Thyroid gland (tissue), 4 donors: ENCODE data around the gene FOXE3. TPM values are rescaled to one million over a fixed set of nuclear protein-coding genes. Genes with fewer than 3 reads are reported as not detected.

Experiments
- DNase-seq, 2 donors: peaks; one replicate each; pipeline ENCODE4 v3.0.0-alpha.2; 2019
- H3K27ac ChIP-seq, 3 donors: fragments of 200-600 bp; sonication (generic); 1 replicate in 2 of 3; 2 replicates in 1 of 3; pipeline ENCODE4 v1.5.1; 2016 to 2019; ENCODE audit warnings: mild to moderate bottlenecking in 1 of 3, moderate library complexity in 1 of 3
- H3K27me3 ChIP-seq: fragments of 200-600 bp; sonication (generic); one replicate; pipeline ENCODE4 v1.5.1; 2019
- H3K36me3 ChIP-seq, 2 donors: fragments of 200-600 bp; sonication (generic); one replicate each; pipeline ENCODE4 v1.5.1; 2016 to 2019
- H3K4me1 ChIP-seq, 2 donors: fragments of 200-600 bp; sonication (generic); one replicate each; pipeline ENCODE4 v1.5.1; 2017 to 2019
- H3K4me3 ChIP-seq, 3 donors: fragments of 200-600 bp; sonication (generic); replicated peaks in 1 of 3; 1 replicate in 2 of 3; 2 replicates in 1 of 3; pipeline ENCODE4 v1.5.1; 2016; ENCODE audit warnings: mild to moderate bottlenecking in 1 of 3
- H3K9me3 ChIP-seq: fragments of 200-600 bp; sonication (generic); one replicate; pipeline ENCODE4 v1.5.1; 2017
- CTCF ChIP-seq, 6 experiments: fragments of 200-600 bp in 3 of 6; fragments of 450-650 bp in 3 of 6; sonication (generic) in 3 of 6; IDR thresholded peaks; one replicate each; pipeline ENCODE4 v1.5.1; 2016 to 2019; ENCODE audit warnings: antibody characterized with exemption in 6 of 6, mild to moderate bottlenecking in 2 of 6, inconsistent platforms in 1 of 6, moderate library complexity in 1 of 6
- POLR2A ChIP-seq, 2 donors: fragments of 450-650 bp; IDR thresholded peaks; one replicate each; pipeline ENCODE4 v1.6.1; 2017; ENCODE audit warnings: antibody characterized with exemption in 2 of 2, mild to moderate bottlenecking in 2 of 2, moderate library complexity in 1 of 2
- WGBS, 2 donors: methylation state at CpG; one replicate each; pipeline ENCODE4 v1.1.5; 2017; 5-methylcytosine and 5-hydroxymethylcytosine counted together
- intact Hi-C: fragments of 100-400 bp; cut with DNase I; formaldehyde crosslinking; loops from one replicate; pipeline ENCODE4 v1.15.1; 2023
- total RNA-seq, 4 donors: library from RNA; depleted of rRNA; stranded (reverse); fragments of >200 nt; gene quantifications; one replicate each; pipeline ENCODE4 v1.2.3, GENCODE V29; 2016

The FOXE3 gene
- total RNA-seq, 4 donors from 2014 or later: not detected

- intact Hi-C loops: no loop called here
- Histone ChIP-seq H3K4me1 (no peaks in the 10 kb centered on the region), H3K27ac (no peak overlapping the region), H3K9me3 (no peaks in the 10 kb centered on the region), H3K27me3 (no peaks in the 10 kb centered on the region), H3K4me3 (no peak overlapping the region), H3K36me3 (no peaks in the 10 kb centered on the region)
- DNase-seq: no peak
- TF ChIP-seq POLR2A (IDR thresholded peaks at IDR 0.05) (no peak), CTCF (IDR thresholded peaks at IDR 0.05) (no peak)
- WGBS, 2 donors: 89 to 90% methylated on average over 3 of the region's 3 CpGs
Observed at GRCh38 chr1:47395433-47395832, 20.7 kb upstream of the FOXE3 start.

- 77 to 89% methylated on average over 5 to 6 of the region's 6 CpGs for WGBS, 2 donors
- TF ChIP-seq CTCF (IDR thresholded peaks at IDR 0.05) (no peak), POLR2A (IDR thresholded peaks at IDR 0.05) (no peak)
- Histone ChIP-seq H3K4me1 (no peaks in the 10 kb centered on the region), H3K27ac (no peak overlapping the region), H3K9me3 (no peaks in the 10 kb centered on the region), H3K27me3 (no peaks in the 10 kb centered on the region), H3K4me3 (no peak overlapping the region), H3K36me3 (no peaks in the 10 kb centered on the region)
- no peak for DNase-seq
- intact Hi-C loops: no loop called here
Observed at GRCh38 chr1:47396671-47397196, 19.4 kb upstream of the FOXE3 start.

GRCh38 chr1:47399138-47399845 lies 16.8 kb upstream of the FOXE3 start:
- Histone ChIP-seq H3K4me1 (no peaks in the 10 kb centered on the region), H3K4me3 (no peak overlapping the region), H3K36me3 (no peaks in the 10 kb centered on the region), H3K27me3 (no peaks in the 10 kb centered on the region), H3K27ac (no peak overlapping the region), H3K9me3 (no peaks in the 10 kb centered on the region)
- DNase-seq: no peak
- 85 to 88% methylated on average over 4 of the region's 4 CpGs for WGBS, 2 donors
- intact Hi-C loops: no loop called here
- TF ChIP-seq CTCF (IDR thresholded peaks at IDR 0.05) (no peak), POLR2A (IDR thresholded peaks at IDR 0.05) (no peak)

GRCh38 chr1:47399846-47400155 lies 16.3 kb upstream of the FOXE3 start:
- Histone ChIP-seq H3K4me1 (no peaks in the 10 kb centered on the region), H3K36me3 (no peaks in the 10 kb centered on the region), H3K27ac (no peak overlapping the region), H3K9me3 (no peaks in the 10 kb centered on the region), H3K27me3 (no peaks in the 10 kb centered on the region), H3K4me3 (no peak overlapping the region)
- TF ChIP-seq CTCF (IDR thresholded peaks at IDR 0.05) (no peak), POLR2A (IDR thresholded peaks at IDR 0.05) (no peak)
- no peak for DNase-seq
- 90 to 95% methylated on average over 4 of the region's 4 CpGs for WGBS, 2 donors
- intact Hi-C loops: no loop called here

- no peaks in the 10 kb centered on the region for H3K27me3 ChIP-seq
- no peaks in the 10 kb centered on the region for H3K36me3 ChIP-seq
- no peak for TF ChIP-seq CTCF (IDR thresholded peaks at IDR 0.05)
- no peak for TF ChIP-seq POLR2A (IDR thresholded peaks at IDR 0.05)
- WGBS, 2 donors: 84 to 87% methylated on average over 4 of the region's 4 CpGs
- H3K27ac ChIP-seq: no peak overlapping the region
- no peak for DNase-seq
- H3K4me3 ChIP-seq: no peak overlapping the region
- H3K4me1 ChIP-seq: no peaks in the 10 kb centered on the region
- no peaks in the 10 kb centered on the region for H3K9me3 ChIP-seq
- intact Hi-C loops: no loop called here
Observed at GRCh38 chr1:47401761-47402160, 14.3 kb upstream of the FOXE3 start.
